ENCODE data around the gene SPEM2. TPM values are rescaled to one million over a fixed set of nuclear protein-coding genes. Genes with fewer than 3 reads are reported as not detected.

Gene SPEM2
- total RNA-seq, 6 donors from 2014 or later: not detected

- H3K9me3 ChIP-seq: no peaks in the 10 kb centered on the region
- 29 to 30% methylated on average over 18 to 20 of the region's 38 CpGs for WGBS, 2 donors
- no peaks in the 10 kb centered on the region for H3K27me3 ChIP-seq
- H3K4me3 ChIP-seq: peak overlapping the region; percentile 57 to 94 (median 74)
- H3K27ac ChIP-seq: peak overlapping the region; percentile 81 to 90 (median 89)
- peaks cover 0 to 8% (median 0%) of the 10 kb centered on the region in 4 donors for H3K36me3 ChIP-seq
- ATAC-seq (ENCODE audit: low FRiP score in 2 of 2) (no peak), DNase-seq (peak in 1 of 2 donors; percentile 86)
- TF ChIP-seq, protein P1, sequence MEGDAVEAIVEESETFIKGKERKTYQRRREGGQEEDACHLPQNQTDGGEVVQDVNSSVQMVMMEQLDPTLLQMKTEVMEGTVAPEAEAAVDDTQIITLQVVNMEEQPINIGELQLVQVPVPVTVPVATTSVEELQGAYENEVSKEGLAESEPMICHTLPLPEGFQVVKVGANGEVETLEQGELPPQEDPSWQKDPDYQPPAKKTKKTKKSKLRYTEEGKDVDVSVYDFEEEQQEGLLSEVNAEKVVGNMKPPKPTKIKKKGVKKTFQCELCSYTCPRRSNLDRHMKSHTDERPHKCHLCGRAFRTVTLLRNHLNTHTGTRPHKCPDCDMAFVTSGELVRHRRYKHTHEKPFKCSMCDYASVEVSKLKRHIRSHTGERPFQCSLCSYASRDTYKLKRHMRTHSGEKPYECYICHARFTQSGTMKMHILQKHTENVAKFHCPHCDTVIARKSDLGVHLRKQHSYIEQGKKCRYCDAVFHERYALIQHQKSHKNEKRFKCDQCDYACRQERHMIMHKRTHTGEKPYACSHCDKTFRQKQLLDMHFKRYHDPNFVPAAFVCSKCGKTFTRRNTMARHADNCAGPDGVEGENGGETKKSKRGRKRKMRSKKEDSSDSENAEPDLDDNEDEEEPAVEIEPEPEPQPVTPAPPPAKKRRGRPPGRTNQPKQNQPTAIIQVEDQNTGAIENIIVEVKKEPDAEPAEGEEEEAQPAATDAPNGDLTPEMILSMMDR (IDR thresholded peaks at IDR 0.05): no peak
- no peak for TF ChIP-seq EP300 (IDR thresholded peaks at IDR 0.05)
- TF ChIP-seq POLR2A (IDR thresholded peaks at IDR 0.05): no peak
- TF ChIP-seq POLR2AphosphoS5 (IDR thresholded peaks at IDR 0.05): no peak
- peaks cover 20 to 31% (median 25%) of the 10 kb centered on the region in 4 donors for H3K4me1 ChIP-seq
Observed at GRCh38 chr17:7405350-7406234, 19.8 kb upstream of the SPEM2 start.

DNA sequence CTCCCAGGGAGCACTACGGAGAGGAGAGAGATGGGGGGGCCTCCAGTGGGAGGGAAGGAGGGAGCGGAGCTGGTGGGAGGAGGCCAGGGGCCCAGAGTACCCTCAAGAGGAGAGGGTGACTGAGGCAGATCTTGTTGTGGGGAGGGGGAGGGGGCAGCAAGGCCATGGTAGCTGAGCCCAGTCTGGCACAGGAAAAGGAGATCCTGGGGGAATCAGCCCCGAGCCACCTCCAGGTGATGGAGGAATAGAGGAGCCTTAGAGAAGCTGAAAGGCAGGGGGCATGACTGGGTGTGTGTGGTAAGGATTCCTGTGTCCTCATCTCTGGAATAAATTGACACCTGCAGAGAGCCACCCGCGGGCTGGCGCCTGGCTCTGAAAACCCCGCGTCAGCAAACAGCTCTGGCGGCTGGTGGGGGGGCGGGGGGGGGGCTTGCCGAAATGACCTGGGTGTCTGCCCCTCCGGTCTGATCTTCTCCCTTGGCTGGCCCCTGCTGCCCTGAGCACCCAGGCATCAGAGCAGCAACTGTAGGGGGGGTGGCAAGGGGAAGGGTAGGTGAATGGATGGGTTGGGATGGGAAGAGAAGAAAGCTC is 19.1 kb upstream of the SPEM2 start:
- no peaks in the 10 kb centered on the region for H3K27me3 ChIP-seq
- no peaks in the 10 kb centered on the region for H3K9me3 ChIP-seq
- H3K27ac ChIP-seq: peak overlapping the region in 1 of 4 donors; percentile 89
- ATAC-seq (ENCODE audit: low FRiP score in 2 of 2): no peak
- H3K4me3 ChIP-seq: no peak overlapping the region
- TF ChIP-seq EP300 (IDR thresholded peaks at IDR 0.05): no peak
- TF ChIP-seq POLR2A (IDR thresholded peaks at IDR 0.05): no peak
- TF ChIP-seq, protein P1 (IDR thresholded peaks at IDR 0.05): no peak
- TF ChIP-seq POLR2AphosphoS5 (IDR thresholded peaks at IDR 0.05): no peak
- no peak for DNase-seq
- H3K36me3 ChIP-seq: peaks cover 0 to 8% (median 0%) of the 10 kb centered on the region in 4 donors
- H3K4me1 ChIP-seq: peaks cover 20 to 31% (median 25%) of the 10 kb centered on the region in 4 donors
- WGBS, 2 donors: 69 to 78% methylated on average over 4 to 11 of the region's 12 CpGs

GRCh38 chr17:7407082-7407481 is 18.3 kb upstream of the SPEM2 start:
- H3K27ac ChIP-seq: no peak overlapping the region
- 88 to 90% methylated on average over 13 of the region's 13 CpGs for WGBS, 2 donors
- no peak for TF ChIP-seq EP300 (IDR thresholded peaks at IDR 0.05)
- no peak for TF ChIP-seq POLR2AphosphoS5 (IDR thresholded peaks at IDR 0.05)
- no peak for TF ChIP-seq POLR2A (IDR thresholded peaks at IDR 0.05)
- TF ChIP-seq, protein P1 (IDR thresholded peaks at IDR 0.05): no peak

DNA sequence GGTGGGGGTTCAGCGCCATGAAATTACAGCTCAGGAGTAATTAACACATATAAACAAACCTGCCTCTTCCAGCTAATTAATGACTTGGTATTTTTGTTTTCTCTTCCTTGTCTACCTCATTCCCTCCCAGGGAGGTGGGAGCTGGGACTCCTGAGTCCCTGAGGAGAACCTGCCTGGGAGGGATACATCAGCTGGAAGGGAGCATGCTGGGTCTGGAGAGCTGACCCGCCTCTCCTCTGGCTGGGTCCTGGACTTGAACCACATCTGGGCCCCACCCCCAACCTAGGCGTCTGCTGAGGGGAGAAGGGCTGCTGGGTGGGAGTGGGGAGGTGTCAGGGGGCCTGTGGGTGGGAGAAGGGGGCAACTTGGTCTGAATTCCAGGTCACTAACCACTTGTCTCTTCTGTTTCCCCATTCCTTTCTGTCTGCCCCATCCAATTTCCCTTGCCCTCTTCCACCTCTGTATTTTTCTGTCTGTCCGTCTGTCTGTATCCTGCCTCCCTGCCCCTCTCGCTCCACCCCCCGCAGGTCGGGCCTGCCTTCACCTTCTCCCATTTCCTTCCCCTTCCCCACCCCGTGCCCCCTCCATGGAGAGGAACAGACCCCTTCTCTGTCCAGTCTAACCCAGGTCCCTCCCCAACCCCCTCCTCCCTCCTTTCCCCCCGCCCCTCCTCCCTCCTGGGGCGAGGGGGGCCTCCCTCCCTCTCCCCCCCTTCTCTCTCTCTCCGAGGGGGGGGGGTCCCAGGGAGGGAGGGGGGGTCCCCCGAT is 17.7 kb upstream of the SPEM2 start, which contains the start of gene NLGN2:
NLGN2 (plus strand) TSS at position 361 of the 767 bp plus-strand sequence. CDS start 411 bp downstream, outside the sequence.
- TF ChIP-seq POLR2AphosphoS5 (IDR thresholded peaks at IDR 0.05) (no peak), POLR2A (IDR thresholded peaks at IDR 0.05) (no peak), EP300 (IDR thresholded peaks at IDR 0.05) (no peak)
- TF ChIP-seq, protein P1 (IDR thresholded peaks at IDR 0.05): no peak
- 51 to 64% methylated on average over 9 to 10 of the region's 12 CpGs for WGBS, 2 donors
- Histone ChIP-seq H3K4me1 (peaks cover 12 to 22% (median 19%) of the 10 kb centered on the region in 4 donors), H3K9me3 (no peaks in the 10 kb centered on the region), H3K4me3 (peak within 1 kb of the TSS in 1 of 4 donors; percentile 13), H3K36me3 (peaks cover 0 to 8% (median 0%) of the 10 kb centered on the region in 4 donors), H3K27me3 (no peaks in the 10 kb centered on the region), H3K27ac (no peak within 1 kb of the TSS)
- DNase-seq (no peak), ATAC-seq (ENCODE audit: low FRiP score in 2 of 2) (no peak)

More at GRCh38 chr17:7407082-7407481, 18.3 kb upstream of the SPEM2 start:
- no peaks in the 10 kb centered on the region for H3K9me3 ChIP-seq
- DNase-seq: no peak
- peaks cover 0 to 8% (median 0%) of the 10 kb centered on the region in 4 donors for H3K36me3 ChIP-seq
- H3K27me3 ChIP-seq: no peaks in the 10 kb centered on the region
- no peak overlapping the region for H3K4me3 ChIP-seq
- ATAC-seq (ENCODE audit: low FRiP score in 2 of 2): no peak
- peaks cover 16 to 28% (median 24%) of the 10 kb centered on the region in 4 donors for H3K4me1 ChIP-seq

All from upper lobe of left lung (tissue), 6 donors.